RWPE1 (cell line): ENCODE data around the gene GLI3.

Experiments used
- CTCF ChIA-PET: fragments of 350-600 bp; sonication (Branson Sonifier 250); formaldehyde crosslinking; extraction: SDS; loops from one replicate; lab custom pipeline; 2021; lab: Yijun Ruan, JAX
- POLR2A ChIA-PET: fragments of 400-600 bp; formaldehyde crosslinking; extraction: SDS; loops from one replicate; lab custom pipeline; 2020; ENCODE audit warnings: antibody characterized with exemption; ENCODE audit not compliant: low non-redundant PET; lab: Yijun Ruan, JAX
- DNase-seq: peaks from one replicate; pipeline ENCODE4 v3.0.0; 2012; ENCODE audit warnings: low spot score
- H3K27ac ChIP-seq: fragments of 450-650 bp; 2 replicates; pipeline ENCODE4 v1.5.1; 2017
- CTCF ChIP-seq: fragments of 450-650 bp; conservative IDR thresholded peaks from 2 replicates; pipeline ENCODE4 v1.5.1; 2017; ENCODE audit warnings: low read depth, mild to moderate bottlenecking

GLI3 gene

GRCh38 chr7:42064534-42064933 lies 172.5 kb downstream of the GLI3 start:
- H3K27ac ChIP-seq = no peak overlapping the region
- no peak for DNase-seq
- ChIA-PET CTCF (no interaction called here), POLR2A (no interaction called here)
- no peak for TF ChIP-seq CTCF

- TF ChIP-seq CTCF = no peak
- no peak overlapping the region for H3K27ac ChIP-seq
- DNase-seq = no peak
- ChIA-PET POLR2A (no interaction called here), CTCF (no interaction called here)
Measured at GRCh38 chr7:42059275-42059674, 177.7 kb downstream of the GLI3 start.

- H3K27ac ChIP-seq = no peak overlapping the region
- TF ChIP-seq CTCF = no peak
- CTCF ChIA-PET = interaction anchor here (0.6 to 0.7 kb wide), 2 partner anchors 1413 to 1635 kb away, joined by 3 read pairs; no protein-coding TSS in a partner anchor
- POLR2A ChIA-PET = no interaction called here
- DNase-seq = no peak
Measured at GRCh38 chr7:42057331-42057730, 179.7 kb downstream of the GLI3 start.

DNA sequence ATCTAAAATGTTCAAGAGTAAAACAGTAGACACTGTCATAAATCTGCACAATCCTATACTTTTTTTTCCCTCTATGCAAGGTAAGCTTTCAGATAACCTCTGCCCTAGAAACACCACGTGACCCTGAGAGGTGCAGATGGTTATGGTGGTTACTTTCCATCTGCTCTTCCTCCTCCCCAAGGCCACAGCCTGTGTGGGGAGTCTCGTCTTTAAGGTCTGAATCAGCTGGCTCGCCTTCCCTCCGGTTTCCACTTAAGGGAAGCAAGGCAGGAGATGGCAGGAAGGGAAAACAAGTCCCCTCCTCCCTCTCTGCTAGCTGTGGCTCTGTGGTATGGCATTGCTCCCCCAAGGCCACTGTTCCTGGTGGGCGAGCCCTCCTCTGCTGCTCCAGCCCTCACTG lies 181.8 kb downstream of the GLI3 start:
- ChIA-PET CTCF (no interaction called here), POLR2A (no interaction called here)
- no peak for TF ChIP-seq CTCF
- no peak overlapping the region for H3K27ac ChIP-seq
- DNase-seq = no peak

- no peak for TF ChIP-seq CTCF
- no peak overlapping the region for H3K27ac ChIP-seq
- no peak for DNase-seq
- ChIA-PET POLR2A (no interaction called here), CTCF (no interaction called here)
Measured at GRCh38 chr7:42053834-42054233, 183.2 kb downstream of the GLI3 start.

DNA sequence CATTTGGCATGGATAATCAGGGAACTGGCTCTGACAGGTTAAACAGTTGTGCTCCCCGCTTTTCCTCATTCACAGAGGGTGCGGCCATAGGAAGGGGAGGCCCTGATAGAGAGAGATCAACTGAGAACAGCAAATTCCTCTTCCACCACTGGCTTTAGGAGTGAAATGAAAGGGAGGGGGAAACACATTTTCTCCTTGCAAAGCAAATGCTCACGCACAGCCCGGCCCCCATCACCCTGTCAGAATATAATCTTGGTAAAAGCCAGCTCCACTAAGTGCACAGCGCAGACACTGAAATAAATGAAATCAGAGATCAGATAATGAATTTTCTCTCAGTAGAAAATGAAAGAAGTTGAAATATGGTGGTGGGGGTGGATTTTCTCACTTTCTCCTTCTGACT lies 187.2 kb downstream of the GLI3 start:
- TF ChIP-seq CTCF = no peak
- no peak overlapping the region for H3K27ac ChIP-seq
- DNase-seq = no peak
- ChIA-PET POLR2A (interaction anchor here (0.7 kb wide), 1 partner anchor 168 kb away, joined by 3 read pairs; no protein-coding TSS in a partner anchor), CTCF (no interaction called here)
